Vagina (tissue), 2 donors: ENCODE measurements around the gene TBC1D22A. TPM values are rescaled to one million over a fixed set of nuclear protein-coding genes. Genes with fewer than 3 reads are reported as not detected.

Source experiments
- DNase-seq, 2 donors: peaks; one replicate each; pipeline ENCODE4 v3.0.0-alpha.2; 2017; ENCODE audit errors: extremely low spot score in 2 of 2
- H3K27ac ChIP-seq: fragments of 200-600 bp; sonication (generic); one replicate; pipeline ENCODE4 v1.5.1; 2019
- H3K27me3 ChIP-seq: fragments of 200-600 bp; sonication (generic); one replicate; pipeline ENCODE4 v1.5.1; 2019
- H3K36me3 ChIP-seq, 2 donors: fragments of 200-600 bp; sonication (generic); one replicate each; pipeline ENCODE4 v1.5.1; 2017 to 2019
- H3K4me1 ChIP-seq: fragments of 200-600 bp; sonication (generic); one replicate; pipeline ENCODE4 v1.5.1; 2019
- H3K4me3 ChIP-seq, 2 donors: fragments of 200-600 bp; sonication (generic); 1 replicate in 1 of 2; 2 replicates in 1 of 2; pipeline ENCODE4 v1.5.1; 2016 to 2019
- H3K9me3 ChIP-seq: fragments of 200-600 bp; sonication (generic); one replicate; pipeline ENCODE4 v1.5.1; 2019
- CTCF ChIP-seq, 3 experiments: fragments of 450-650 bp in 2 of 3; fragments of 200-600 bp in 1 of 3; sonication (generic) in 1 of 3; IDR thresholded peaks; one replicate each; pipeline ENCODE4 v1.5.1; 2017 to 2019; ENCODE audit warnings: antibody characterized with exemption in 3 of 3, mild to moderate bottlenecking in 2 of 3, moderate library complexity in 2 of 3
- POLR2A ChIP-seq, 2 donors: fragments of 450-650 bp; IDR thresholded peaks; one replicate each; pipeline ENCODE4 v1.6.1; 2017; ENCODE audit warnings: antibody characterized with exemption in 2 of 2, mild to moderate bottlenecking in 2 of 2, moderate library complexity in 2 of 2
- POLR2AphosphoS5 ChIP-seq, 2 donors: sonication (generic); formaldehyde crosslinking; IDR thresholded peaks; one replicate each; pipeline ENCODE4 v1.9.0; 2017; ENCODE audit warnings: antibody characterized with exemption in 2 of 2, mild to moderate bottlenecking in 2 of 2, low read depth in 1 of 2; ENCODE audit not compliant: insufficient read depth in 1 of 2
- intact Hi-C: fragments of 100-400 bp; cut with DNase I; formaldehyde crosslinking; loops from one replicate; pipeline ENCODE4 v1.15.1; 2023
- total RNA-seq: library from RNA; depleted of rRNA; stranded (reverse); fragments of >200 nt; gene quantifications from one replicate; pipeline ENCODE4 v1.2.3, GENCODE V29; 2016

TBC1D22A gene
- total RNA-seq, 1 donor from 2014 or later = 38.3 TPM

- no peak overlapping the region for H3K27ac ChIP-seq
- H3K27me3 ChIP-seq = no peaks in the 10 kb centered on the region
- DNase-seq = no peak
- H3K4me3 ChIP-seq = no peak overlapping the region
- H3K9me3 ChIP-seq = no peaks in the 10 kb centered on the region
- H3K4me1 ChIP-seq = peaks cover 56% of the 10 kb centered on the region
- H3K36me3 ChIP-seq = peaks cover 0 to 7% of the 10 kb centered on the region in 2 donors
- intact Hi-C loops = no loop called here
- TF ChIP-seq POLR2AphosphoS5 (IDR thresholded peaks at IDR 0.05; ENCODE audit: insufficient read depth in 1 of 2, low read depth in 1 of 2) (no peak), POLR2A (IDR thresholded peaks at IDR 0.05) (no peak), CTCF (IDR thresholded peaks at IDR 0.05) (no peak)
Observed at GRCh38 chr22:46725096-46725495, 37.4 kb upstream of the TBC1D22A start.

- no peak for TF ChIP-seq POLR2AphosphoS5 (IDR thresholded peaks at IDR 0.05; ENCODE audit: insufficient read depth in 1 of 2, low read depth in 1 of 2)
- TF ChIP-seq CTCF (IDR thresholded peaks at IDR 0.05) = no peak
- no peak for TF ChIP-seq POLR2A (IDR thresholded peaks at IDR 0.05)
- Histone ChIP-seq H3K9me3 (no peaks in the 10 kb centered on the region), H3K27me3 (no peaks in the 10 kb centered on the region), H3K4me3 (no peak overlapping the region), H3K36me3 (no peaks in the 10 kb centered on the region), H3K4me1 (peaks cover 66% of the 10 kb centered on the region), H3K27ac (peak overlapping the region; percentile 17)
- intact Hi-C loops = no loop called here
- DNase-seq = no peak
Observed at GRCh38 chr22:46726066-46726985, 36.1 kb upstream of the TBC1D22A start.

GRCh38 chr22:46726986-46727317, 35.5 kb upstream of the TBC1D22A start:
- TF ChIP-seq CTCF (IDR thresholded peaks at IDR 0.05) = no peak
- no peak for TF ChIP-seq POLR2AphosphoS5 (IDR thresholded peaks at IDR 0.05; ENCODE audit: insufficient read depth in 1 of 2, low read depth in 1 of 2)
- TF ChIP-seq POLR2A (IDR thresholded peaks at IDR 0.05) = no peak
- intact Hi-C loops = no loop called here
- H3K4me1 ChIP-seq = peaks cover 66% of the 10 kb centered on the region
- no peak for DNase-seq
- H3K9me3 ChIP-seq = no peaks in the 10 kb centered on the region
- no peak overlapping the region for H3K4me3 ChIP-seq
- no peaks in the 10 kb centered on the region for H3K27me3 ChIP-seq
- H3K36me3 ChIP-seq = no peaks in the 10 kb centered on the region
- H3K27ac ChIP-seq = no peak overlapping the region

- Histone ChIP-seq H3K36me3 (no peaks in the 10 kb centered on the region), H3K9me3 (no peaks in the 10 kb centered on the region), H3K27me3 (no peaks in the 10 kb centered on the region), H3K4me3 (no peak overlapping the region), H3K4me1 (peaks cover 59% of the 10 kb centered on the region), H3K27ac (no peak overlapping the region)
- intact Hi-C loops = no loop called here
- no peak for TF ChIP-seq POLR2AphosphoS5 (IDR thresholded peaks at IDR 0.05; ENCODE audit: insufficient read depth in 1 of 2, low read depth in 1 of 2)
- TF ChIP-seq CTCF (IDR thresholded peaks at IDR 0.05) = no peak
- no peak for TF ChIP-seq POLR2A (IDR thresholded peaks at IDR 0.05)
- no peak for DNase-seq
Observed at GRCh38 chr22:46727813-46728364, 34.6 kb upstream of the TBC1D22A start.

- Histone ChIP-seq H3K4me3 (no peak overlapping the region), H3K27me3 (no peaks in the 10 kb centered on the region), H3K27ac (no peak overlapping the region), H3K36me3 (no peaks in the 10 kb centered on the region), H3K4me1 (peaks cover 58% of the 10 kb centered on the region), H3K9me3 (no peaks in the 10 kb centered on the region)
- intact Hi-C loops = no loop called here
- no peak for DNase-seq
- no peak for TF ChIP-seq POLR2AphosphoS5 (IDR thresholded peaks at IDR 0.05; ENCODE audit: insufficient read depth in 1 of 2, low read depth in 1 of 2)
- TF ChIP-seq POLR2A (IDR thresholded peaks at IDR 0.05) = no peak
- TF ChIP-seq CTCF (IDR thresholded peaks at IDR 0.05) = no peak
Observed at GRCh38 chr22:46728470-46728869, 34.0 kb upstream of the TBC1D22A start.
